K562 (cell line): ENCODE measurements around the gene CHRNB1. TPM values are rescaled to one million over a fixed set of nuclear protein-coding genes. Genes with fewer than 3 reads are reported as not detected.

Source experiments
- CHCHD3 ChIP-seq: fragments of 250-450 bp; sonication (Bioruptor Pico); IDR thresholded peaks from 2 replicates; pipeline ENCODE4 v2.1.2; 2022; ENCODE audit warnings: mild to moderate bottlenecking
- ELF1 ChIP-seq: fragments of 200-800 bp; sonication (Bioruptor generic); IDR thresholded peaks from 2 replicates; pipeline ENCODE4 v1.6.1; 2016; ENCODE audit warnings: missing genetic modification characterization, missing compliant biosample characterization
- JUND ChIP-seq, 2 experiments: IDR thresholded peaks; 2 replicates in 1 of 2; 3 replicates in 1 of 2; pipeline ENCODE4 v1.6.1; 2011; ENCODE audit warnings: borderline replicate concordance in 2 of 2, low read depth in 2 of 2, low read length in 2 of 2, improper control_type of control experiment in 1 of 2, missing biosample characterization in 1 of 2, missing genetic modification characterization in 1 of 2, missing genetic modification reagents in 1 of 2
- MYC ChIP-seq, 2 experiments: fragments of 250-450 bp in 1 of 2; sonication (Bioruptor Pico) in 1 of 2; IDR thresholded peaks; 2 replicates each; pipeline versions ENCODE4 v1.5.1 to v1.6.1; 2012 to 2021; ENCODE audit warnings: low read depth in 2 of 2, borderline replicate concordance in 1 of 2, improper control_type of control experiment in 1 of 2, low read length in 1 of 2, mild to moderate bottlenecking in 1 of 2, moderate library complexity in 1 of 2
- NFYB ChIP-seq: IDR thresholded peaks from 2 replicates; pipeline ENCODE4 v1.6.1; 2011; ENCODE audit warnings: mild to moderate bottlenecking, moderate library complexity; ENCODE audit not compliant: insufficient read length; ENCODE audit errors: extremely low read depth
- PCBP2 ChIP-seq: fragments of 200-400 bp; formaldehyde crosslinking; IDR thresholded peaks from 2 replicates; pipeline ENCODE4 v1.6.1; 2018; ENCODE audit warnings: low read length, low read depth, mild to moderate bottlenecking, moderate library complexity; ENCODE audit not compliant: poor library complexity, severe bottlenecking
- ZNF239 ChIP-seq: fragments of 250-450 bp; sonication (Bioruptor Pico); IDR thresholded peaks from 2 replicates; pipeline ENCODE4 v1.4.0; 2020; ENCODE audit warnings: mild to moderate bottlenecking
- ZNF707 ChIP-seq: fragments of 250-450 bp; sonication (Bioruptor Pico); conservative IDR thresholded peaks from 2 replicates; pipeline ENCODE4 v1.8.0; 2022; ENCODE audit warnings: inconsistent platforms, mild to moderate bottlenecking, moderate library complexity
- polyA plus RNA-seq, 8 experiments: library from polyadenylated mRNA; depleted of rRNA in 4 of 8; stranded (reverse) in 5 of 8; unstranded in 3 of 8; fragments of >200 nt; fragmentation: Nextera tagmentation in 2 of 8; fragmentation: Illumina TruSeq in 1 of 8; extraction: Ambion mirVana in 2 of 8; extraction: Trizol in 1 of 8; gene quantifications; 2 replicates each; pipeline versions ENCODE4 v1.2.1 to v1.2.3, GENCODE V29; 2011 to 2014; ENCODE audit warnings: inconsistent platforms in 1 of 8, missing spikeins in 1 of 8
- total RNA-seq, 7 experiments: library from RNA; depleted of rRNA in 6 of 7; stranded (reverse); fragments of >200 nt in 6 of 7; fragmentation: Illumina TruSeq in 2 of 7; extraction: Trizol in 2 of 7; gene quantifications; 2 replicates each; pipeline versions ENCODE4 v1.2.1 to v1.2.3, GENCODE V29; 2011 to 2021; ENCODE audit warnings: low replicate concordance in 1 of 7
- TF ChIP-seq, protein P1 (sequence below), 3 experiments: fragments of 200-800 bp in 1 of 3; fragments of 250-450 bp in 1 of 3; fragments of 450-650 bp in 1 of 3; sonication (Bioruptor Pico) in 1 of 3; sonication (Bioruptor generic) in 1 of 3; formaldehyde crosslinking in 1 of 3; IDR thresholded peaks; 2 replicates each; pipeline versions ENCODE4 v1.6.1 to v1.8.0; 2016 to 2022; ENCODE audit warnings: mild to moderate bottlenecking in 2 of 3, missing genetic modification characterization in 2 of 3, missing compliant biosample characterization in 1 of 3, moderate library complexity in 1 of 3
- TF ChIP-seq, protein P2 (sequence below): fragments of 250-450 bp; sonication (Bioruptor Pico); IDR thresholded peaks from 2 replicates; pipeline ENCODE4 v1.5.0; 2021; ENCODE audit warnings: mild to moderate bottlenecking, borderline replicate concordance

CHRNB1 gene
- total and polyA plus RNA-seq, 9 of the 15 experiments (the other 6 are each of a cell fraction or from before 2014, with no cell fraction given), result 4.7 to 12.3 (median 6.8) TPM

DNA sequence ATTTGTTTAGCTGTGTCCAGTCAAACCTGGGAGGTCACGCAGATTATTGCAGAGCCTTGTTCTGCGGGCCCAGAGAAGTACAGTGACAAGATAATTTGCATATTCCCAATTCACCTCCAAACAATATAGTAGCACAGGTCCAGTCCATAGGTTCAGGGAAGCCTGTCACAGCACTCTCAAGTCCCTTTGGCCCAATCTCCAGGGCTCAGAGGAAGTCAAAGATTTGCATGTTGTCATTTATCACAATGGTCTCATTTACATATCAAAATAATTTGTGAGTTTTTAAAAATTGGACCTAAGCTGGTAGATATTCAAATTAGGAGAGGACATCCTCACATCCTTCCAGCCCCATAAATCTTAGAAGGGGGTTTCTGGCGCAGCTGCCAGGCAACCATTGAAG is 22.6 kb downstream of the CHRNB1 start (continued):
- no peak for TF ChIP-seq JUND (IDR thresholded peaks at IDR 0.05; ENCODE audit: borderline replicate concordance, low read depth, low read length)
- no peak for TF ChIP-seq JUND (tag; IDR thresholded peaks at IDR 0.05; ENCODE audit: borderline replicate concordance, low read depth, low read length)
- no peak for TF ChIP-seq NFYB
- TF ChIP-seq ZNF707, result no peak
- no peak for TF ChIP-seq MYC (IDR thresholded peaks at IDR 0.05; ENCODE audit: low read depth, low read length)
- TF ChIP-seq MYC (CRISPR knock-in tag; IDR thresholded peaks at IDR 0.05; ENCODE audit: borderline replicate concordance, low read depth), result no peak
- TF ChIP-seq CHCHD3, result no peak
- TF ChIP-seq ELF1, result no peak
- no peak for TF ChIP-seq ZNF239 (CRISPR knock-in tag)
- no peak for TF ChIP-seq PCBP2
- TF ChIP-seq, protein P1, sequence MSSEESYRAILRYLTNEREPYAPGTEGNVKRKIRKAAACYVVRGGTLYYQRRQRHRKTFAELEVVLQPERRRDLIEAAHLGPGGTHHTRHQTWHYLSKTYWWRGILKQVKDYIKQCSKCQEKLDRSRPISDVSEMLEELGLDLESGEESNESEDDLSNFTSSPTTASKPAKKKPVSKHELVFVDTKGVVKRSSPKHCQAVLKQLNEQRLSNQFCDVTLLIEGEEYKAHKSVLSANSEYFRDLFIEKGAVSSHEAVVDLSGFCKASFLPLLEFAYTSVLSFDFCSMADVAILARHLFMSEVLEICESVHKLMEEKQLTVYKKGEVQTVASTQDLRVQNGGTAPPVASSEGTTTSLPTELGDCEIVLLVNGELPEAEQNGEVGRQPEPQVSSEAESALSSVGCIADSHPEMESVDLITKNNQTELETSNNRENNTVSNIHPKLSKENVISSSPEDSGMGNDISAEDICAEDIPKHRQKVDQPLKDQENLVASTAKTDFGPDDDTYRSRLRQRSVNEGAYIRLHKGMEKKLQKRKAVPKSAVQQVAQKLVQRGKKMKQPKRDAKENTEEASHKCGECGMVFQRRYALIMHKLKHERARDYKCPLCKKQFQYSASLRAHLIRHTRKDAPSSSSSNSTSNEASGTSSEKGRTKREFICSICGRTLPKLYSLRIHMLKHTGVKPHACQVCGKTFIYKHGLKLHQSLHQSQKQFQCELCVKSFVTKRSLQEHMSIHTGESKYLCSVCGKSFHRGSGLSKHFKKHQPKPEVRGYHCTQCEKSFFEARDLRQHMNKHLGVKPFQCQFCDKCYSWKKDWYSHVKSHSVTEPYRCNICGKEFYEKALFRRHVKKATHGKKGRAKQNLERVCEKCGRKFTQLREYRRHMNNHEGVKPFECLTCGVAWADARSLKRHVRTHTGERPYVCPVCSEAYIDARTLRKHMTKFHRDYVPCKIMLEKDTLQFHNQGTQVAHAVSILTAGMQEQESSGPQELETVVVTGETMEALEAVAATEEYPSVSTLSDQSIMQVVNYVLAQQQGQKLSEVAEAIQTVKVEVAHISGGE (CRISPR knock-in tag; IDR thresholded peaks at IDR 0.05), result no peak
- TF ChIP-seq, protein P2, sequence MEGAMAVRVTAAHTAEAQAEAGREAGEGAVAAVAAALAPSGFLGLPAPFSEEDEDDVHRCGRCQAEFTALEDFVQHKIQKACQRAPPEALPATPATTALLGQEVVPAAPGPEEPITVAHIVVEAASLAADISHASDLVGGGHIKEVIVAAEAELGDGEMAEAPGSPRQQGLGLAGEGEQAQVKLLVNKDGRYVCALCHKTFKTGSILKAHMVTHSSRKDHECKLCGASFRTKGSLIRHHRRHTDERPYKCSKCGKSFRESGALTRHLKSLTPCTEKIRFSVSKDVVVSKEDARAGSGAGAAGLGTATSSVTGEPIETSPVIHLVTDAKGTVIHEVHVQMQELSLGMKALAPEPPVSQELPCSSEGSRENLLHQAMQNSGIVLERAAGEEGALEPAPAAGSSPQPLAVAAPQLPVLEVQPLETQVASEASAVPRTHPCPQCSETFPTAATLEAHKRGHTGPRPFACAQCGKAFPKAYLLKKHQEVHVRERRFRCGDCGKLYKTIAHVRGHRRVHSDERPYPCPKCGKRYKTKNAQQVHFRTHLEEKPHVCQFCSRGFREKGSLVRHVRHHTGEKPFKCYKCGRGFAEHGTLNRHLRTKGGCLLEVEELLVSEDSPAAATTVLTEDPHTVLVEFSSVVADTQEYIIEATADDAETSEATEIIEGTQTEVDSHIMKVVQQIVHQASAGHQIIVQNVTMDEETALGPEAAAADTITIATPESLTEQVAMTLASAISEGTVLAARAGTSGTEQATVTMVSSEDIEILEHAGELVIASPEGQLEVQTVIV (CRISPR knock-in tag), result no peak
